GM18499 (cell line): Measurements from ENCODE around the gene PRMT3.
"Not testable (repeated sequence)": the region's sequence is repeated elsewhere in the genome, so short reads cannot be mapped to it uniquely, and the experiment has no call there.

Experiments
- ATAC-seq: cut with Tn5 transposase; IDR thresholded peaks from one replicate; pipeline ENCODE4 v1.9.1; 2021; ENCODE audit warnings: moderate number of reproducible peaks; ENCODE audit not compliant: insufficient read depth, unreplicated experiment

Gene PRMT3

DNA sequence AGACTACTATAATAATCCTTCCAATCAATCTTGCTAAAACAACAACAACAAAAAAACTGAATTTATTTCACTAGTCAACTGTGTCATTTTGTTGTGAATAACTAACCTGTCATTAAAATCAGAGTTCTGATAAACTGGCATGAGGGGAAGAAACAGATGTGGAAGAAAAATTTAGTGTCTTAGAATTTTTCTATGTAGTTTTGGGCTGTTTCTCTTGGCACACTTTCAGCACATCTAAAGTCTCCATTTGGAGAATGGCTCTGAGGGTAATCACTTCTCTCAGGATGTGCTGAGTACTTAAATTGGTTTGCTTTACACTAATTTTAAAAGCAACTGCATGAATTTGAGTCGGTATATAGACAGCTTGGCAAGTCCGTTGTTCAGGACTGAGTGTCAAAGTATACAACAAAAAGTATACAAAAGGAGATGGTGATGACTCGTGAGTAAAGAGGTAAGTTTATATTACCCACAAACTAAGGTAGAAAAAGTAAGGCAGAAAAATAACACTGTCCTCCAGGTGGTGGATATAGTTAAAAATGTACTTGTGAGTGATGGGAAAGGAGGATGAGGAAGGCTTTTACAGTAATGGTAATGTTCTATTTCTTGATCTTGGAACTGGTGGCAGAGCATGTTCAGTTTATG lies 13.8 kb upstream of the PRMT3 start:
- no peak for ATAC-seq

- ATAC-seq = no peak
Measured at GRCh38 chr11:20374741-20375300, 12.7 kb upstream of the PRMT3 start.

DNA sequence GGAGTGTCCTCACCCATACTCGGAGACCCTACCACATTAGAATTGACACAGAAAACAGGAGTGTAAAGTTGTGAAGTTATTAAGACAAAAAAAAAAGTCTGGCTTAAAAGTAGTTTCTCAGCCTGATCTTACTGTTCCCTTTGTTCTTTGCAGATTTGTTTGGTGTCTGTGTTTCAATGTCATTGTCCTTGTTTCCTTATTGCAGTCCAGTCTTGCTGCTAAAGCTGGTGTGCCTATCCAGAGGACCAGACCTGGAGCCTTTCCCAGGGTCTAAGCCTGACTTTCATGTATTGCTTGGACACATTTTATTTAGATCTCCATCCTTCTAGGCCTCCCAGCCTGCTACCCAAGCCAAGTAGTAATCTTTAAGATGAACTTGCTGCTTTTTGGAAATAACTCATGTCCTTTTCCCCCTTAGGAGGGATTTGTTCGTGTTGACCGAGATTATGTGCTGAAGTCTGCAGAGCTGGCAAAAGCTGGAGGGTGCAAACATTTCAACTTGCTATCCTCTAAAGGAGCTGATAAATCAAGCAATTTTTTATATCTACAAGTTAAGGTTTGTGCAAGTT lies 11.3 kb upstream of the PRMT3 start:
- ATAC-seq = no peak

DNA sequence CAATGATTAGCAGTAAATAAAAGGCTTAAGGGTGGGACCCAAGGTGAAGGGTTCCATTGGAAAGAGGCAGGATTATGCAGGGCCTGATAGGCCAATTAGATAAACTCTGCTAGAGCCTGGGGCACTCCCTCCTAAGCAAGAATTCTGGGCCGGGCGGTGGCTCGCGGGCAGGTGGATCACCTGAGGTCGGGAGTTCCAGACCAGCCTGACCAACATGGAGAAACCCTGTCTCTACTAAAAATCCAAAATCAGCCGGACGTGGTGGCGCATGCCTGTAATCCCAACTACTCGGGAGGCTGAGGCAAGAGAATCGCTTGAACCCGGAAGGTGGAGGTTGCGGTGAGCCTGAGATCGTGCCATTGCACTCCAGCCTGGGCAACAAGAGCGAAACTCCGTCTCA lies 1.5 kb upstream of the PRMT3 start:
- ATAC-seq = not testable (repeated sequence)

DNA sequence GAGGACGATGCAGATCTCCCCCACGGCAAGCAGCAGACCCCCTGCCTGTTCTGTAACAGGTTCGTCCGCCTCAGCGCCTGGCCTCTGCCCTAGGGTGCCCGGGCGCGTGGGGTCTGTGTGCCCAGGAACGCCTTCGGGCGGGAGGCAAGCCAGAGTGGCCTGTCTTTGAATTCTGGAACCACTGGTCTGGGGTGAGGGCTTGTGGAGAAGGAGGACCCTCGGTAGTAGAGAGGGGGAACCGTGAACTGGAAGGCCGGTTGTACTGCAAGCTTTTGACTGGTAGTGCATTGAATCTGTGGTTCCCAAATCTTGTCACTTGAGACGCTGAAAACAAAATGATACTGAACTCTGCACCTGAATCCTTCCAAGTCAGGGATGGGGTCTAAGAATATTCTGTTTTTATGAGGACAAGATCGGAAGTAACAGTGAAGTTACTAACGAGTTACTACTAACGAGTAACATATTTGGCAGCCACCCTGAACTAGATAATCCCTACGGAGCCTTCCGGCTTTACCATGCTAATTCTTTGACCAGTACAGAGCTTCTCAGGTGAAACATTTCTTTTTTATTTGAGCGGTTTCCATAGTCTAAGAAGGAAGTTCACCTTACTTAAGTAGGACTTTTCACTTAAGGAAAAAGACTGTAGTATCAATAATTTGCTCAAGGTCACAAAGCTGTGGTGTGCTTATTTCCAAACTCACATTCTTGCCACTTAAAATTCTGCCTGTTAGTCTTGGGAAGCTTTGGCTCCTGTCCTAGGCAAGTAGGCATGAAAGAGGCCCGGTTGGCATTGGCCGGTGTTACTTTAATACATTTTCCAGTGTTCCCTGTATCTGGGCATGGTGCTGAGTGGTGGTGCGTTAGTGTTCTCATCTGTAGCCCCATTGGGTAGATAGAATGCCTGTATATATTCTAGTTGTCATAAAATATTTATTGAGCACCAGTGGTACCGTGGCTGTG lies 860 bp downstream of the PRMT3 start:
- ATAC-seq = no peak

- ATAC-seq = peak; percentile 83
Measured at GRCh38 chr11:20397281-20397680, 9.8 kb downstream of the PRMT3 start.

- no peak for ATAC-seq
Measured at GRCh38 chr11:20399498-20399897, 12.0 kb downstream of the PRMT3 start.

GRCh38 chr11:20403059-20403458 lies 15.5 kb downstream of the PRMT3 start:
- no peak for ATAC-seq

DNA sequence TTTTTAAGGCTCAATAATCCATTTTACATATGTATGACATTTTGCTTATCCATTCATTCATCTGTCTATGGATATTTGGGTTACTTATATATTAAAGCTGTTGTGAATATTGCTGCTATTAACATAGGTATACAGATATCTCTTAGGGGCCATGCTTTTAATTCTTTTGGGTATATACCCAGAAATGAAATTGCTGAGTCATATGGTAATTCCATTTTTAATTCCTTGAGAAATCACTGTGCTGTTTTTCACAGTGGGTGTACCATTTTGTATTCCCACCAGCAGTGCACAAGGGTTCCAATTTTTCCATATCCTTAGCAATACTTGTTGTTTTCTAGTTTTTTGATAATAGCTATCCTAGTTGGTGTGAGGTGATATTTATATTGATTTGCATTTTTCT lies 19.0 kb downstream of the PRMT3 start:
- ATAC-seq = no peak

- no peak for ATAC-seq
Measured at GRCh38 chr11:20407344-20407743, 19.8 kb downstream of the PRMT3 start.

- no peak for ATAC-seq
Measured at GRCh38 chr11:20415432-20415831, 27.9 kb downstream of the PRMT3 start.

GRCh38 chr11:20417771-20418170 lies 30.3 kb downstream of the PRMT3 start:
- ATAC-seq = no peak

GRCh38 chr11:20421946-20422345 lies 34.4 kb downstream of the PRMT3 start:
- ATAC-seq = no peak

- ATAC-seq = no peak
Measured at GRCh38 chr11:20429216-20429615, 41.7 kb downstream of the PRMT3 start.

DNA sequence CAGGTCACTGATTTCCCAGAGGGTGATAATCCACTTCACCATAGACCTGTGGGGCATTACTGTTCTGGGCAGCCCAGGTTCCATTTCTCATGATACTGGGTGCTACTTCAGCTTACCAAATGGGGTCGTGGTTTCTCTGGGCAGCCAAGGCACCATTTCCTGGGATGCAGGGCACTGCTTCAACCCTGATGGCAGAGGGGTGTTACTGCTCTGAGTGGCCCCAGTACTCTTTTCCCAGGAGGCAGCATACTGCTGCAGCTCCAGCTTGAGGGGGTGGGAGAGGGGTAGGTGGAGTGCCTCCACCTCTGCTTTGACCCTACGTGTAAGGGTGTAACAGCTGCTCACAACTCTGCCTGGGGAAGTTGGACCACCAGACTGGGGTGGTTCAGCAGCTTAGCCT lies 51.1 kb downstream of the PRMT3 start:
- no peak for ATAC-seq

- no peak for ATAC-seq
Measured at GRCh38 chr11:20443596-20443995, 56.1 kb downstream of the PRMT3 start.

DNA sequence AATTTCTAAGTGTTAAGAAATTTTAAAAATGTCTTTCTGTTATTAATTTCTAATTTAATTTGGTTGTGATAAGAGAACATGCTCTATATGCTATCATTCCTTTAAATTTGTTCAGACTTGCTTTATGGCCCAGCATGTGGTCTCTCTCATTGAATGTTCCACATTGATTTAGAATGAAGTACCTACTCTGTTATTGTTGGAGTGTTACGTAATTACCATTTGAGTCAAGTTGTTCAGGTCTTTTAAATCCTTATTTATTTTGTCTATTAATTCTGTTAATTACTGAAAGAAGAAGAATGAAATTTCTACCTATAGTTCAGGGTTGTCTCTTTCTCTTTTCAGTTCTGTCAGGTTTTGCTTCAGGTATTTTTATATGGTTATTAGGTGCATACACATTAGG lies 57.0 kb downstream of the PRMT3 start:
- ATAC-seq = no peak

DNA sequence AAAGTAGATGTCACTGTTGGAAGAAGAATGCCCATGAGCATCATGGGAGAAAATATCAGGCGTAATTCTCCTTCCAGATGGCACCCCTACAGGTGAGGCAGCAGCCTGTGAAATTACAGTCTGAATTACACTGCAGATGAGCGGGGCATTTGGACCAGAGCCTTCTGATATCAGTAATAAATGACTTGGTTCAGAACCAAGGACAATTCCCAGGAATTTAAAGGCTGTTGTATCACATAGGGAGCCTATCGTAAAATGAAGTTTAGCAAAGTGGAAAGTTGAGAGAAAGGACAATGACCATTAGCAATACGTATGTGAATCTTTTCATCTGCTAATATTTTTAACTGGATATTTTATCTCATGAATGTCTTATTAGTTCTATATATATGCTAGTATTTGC lies 61.3 kb downstream of the PRMT3 start:
- no peak for ATAC-seq

DNA sequence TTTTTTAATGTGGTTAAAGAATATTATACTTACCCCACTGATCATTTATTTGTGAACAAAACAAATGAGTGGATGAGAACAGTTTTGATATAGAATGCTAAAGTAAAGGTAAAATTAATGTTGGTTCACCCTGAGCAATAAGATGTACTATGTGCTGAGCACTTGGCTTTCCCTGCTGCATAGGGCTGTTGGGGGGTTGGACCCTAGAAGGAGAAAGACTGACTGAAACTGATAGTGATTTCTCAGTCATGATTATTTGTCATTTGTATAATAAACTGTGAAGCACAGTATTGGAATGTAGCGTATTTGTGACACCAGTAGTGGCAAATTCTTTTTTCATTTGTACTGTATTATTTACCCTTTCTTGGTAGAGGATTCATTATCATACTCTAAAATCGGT lies 63.3 kb downstream of the PRMT3 start:
- ATAC-seq = no peak

- no peak for ATAC-seq
Measured at GRCh38 chr11:20451568-20451967, 64.1 kb downstream of the PRMT3 start.

GRCh38 chr11:20452585-20452984 lies 65.1 kb downstream of the PRMT3 start:
- no peak for ATAC-seq
